ENCODE results near the gene MACROD2.

MACROD2 gene

GRCh38 chr20:14724036-14724435, 728.7 kb downstream of the MACROD2 start:
- DNase-seq, result no peak

GRCh38 chr20:14724468-14724867, 729.2 kb downstream of the MACROD2 start:
- DNase-seq, result no peak

GRCh38 chr20:14726591-14726990, 731.3 kb downstream of the MACROD2 start:
- no peak for DNase-seq

GRCh38 chr20:14727485-14728150, 732.3 kb downstream of the MACROD2 start:
- DNase-seq, result no peak

- no peak for DNase-seq
Measured at GRCh38 chr20:14729390-14729789, 734.1 kb downstream of the MACROD2 start.

GRCh38 chr20:14732343-14732742, 737.0 kb downstream of the MACROD2 start:
- DNase-seq, result no peak

GRCh38 chr20:14732996-14733395, 737.7 kb downstream of the MACROD2 start:
- no peak for DNase-seq

GRCh38 chr20:14740380-14740779, 745.1 kb downstream of the MACROD2 start:
- no peak for DNase-seq

- no peak for DNase-seq
Measured at GRCh38 chr20:14741616-14742015, 746.3 kb downstream of the MACROD2 start.

- no peak for DNase-seq
Measured at GRCh38 chr20:14744723-14745122, 749.4 kb downstream of the MACROD2 start.

- DNase-seq, result no peak
Measured at GRCh38 chr20:14745830-14746229, 750.5 kb downstream of the MACROD2 start.

- no peak for DNase-seq
Measured at GRCh38 chr20:14751191-14751590, 755.9 kb downstream of the MACROD2 start.

- DNase-seq, result no peak
Measured at GRCh38 chr20:14757728-14758127, 762.4 kb downstream of the MACROD2 start.

- no peak for DNase-seq
Measured at GRCh38 chr20:14758356-14758755, 763.0 kb downstream of the MACROD2 start.

GRCh38 chr20:14759979-14760378, 764.7 kb downstream of the MACROD2 start:
- DNase-seq, result no peak

GRCh38 chr20:14761903-14762302, 766.6 kb downstream of the MACROD2 start:
- no peak for DNase-seq

- DNase-seq, result no peak
Measured at GRCh38 chr20:14764511-14765369, 769.4 kb downstream of the MACROD2 start.

GRCh38 chr20:14765370-14765701, 770.0 kb downstream of the MACROD2 start:
- no peak for DNase-seq

GRCh38 chr20:14773486-14773885, 778.2 kb downstream of the MACROD2 start:
- DNase-seq, result no peak

- no peak for DNase-seq
Measured at GRCh38 chr20:14775778-14776177, 780.5 kb downstream of the MACROD2 start.

- no peak for DNase-seq
Measured at GRCh38 chr20:14777591-14777990, 782.3 kb downstream of the MACROD2 start.

GRCh38 chr20:14778096-14778495, 782.8 kb downstream of the MACROD2 start:
- DNase-seq, result no peak

- DNase-seq, result no peak
Measured at GRCh38 chr20:14778875-14779274, 783.6 kb downstream of the MACROD2 start.

GRCh38 chr20:14780508-14780907, 785.2 kb downstream of the MACROD2 start:
- DNase-seq, result no peak

GRCh38 chr20:14782731-14783130, 787.4 kb downstream of the MACROD2 start:
- DNase-seq, result no peak
